ENCODE data around the gene SDC3.

SDC3 gene

DNA sequence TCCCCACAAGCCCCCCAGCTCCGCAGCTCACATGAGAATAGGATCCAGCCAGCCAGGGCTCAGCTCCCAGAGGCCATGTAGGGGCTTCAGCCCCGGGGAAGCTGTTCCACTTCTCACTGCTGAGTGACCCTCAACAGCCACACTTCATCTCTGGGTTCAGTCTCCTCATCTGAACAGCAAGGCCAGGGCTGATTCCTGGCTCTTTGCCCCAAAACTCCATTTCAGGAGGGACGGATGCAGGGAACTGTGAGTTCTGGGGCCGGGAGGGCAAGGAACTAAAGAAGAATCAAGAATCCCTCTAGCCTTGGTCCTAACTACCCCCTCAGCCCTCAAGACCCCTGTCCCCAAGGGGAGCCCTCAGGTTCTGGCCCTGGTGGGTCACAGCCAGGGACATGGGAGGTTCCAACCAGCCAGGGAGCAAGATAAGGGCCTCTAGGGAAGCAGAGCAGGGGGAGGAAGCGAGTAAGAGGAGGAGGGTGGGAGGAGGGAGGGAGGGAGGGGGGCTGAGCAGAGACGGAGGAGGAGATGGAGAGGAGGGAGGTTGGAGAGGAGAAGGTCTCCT lies 13.1 kb downstream of the SDC3 start:
- Histone ChIP-seq H3K27ac (ENCODE audit: low read length) (no peak overlapping the region), H3K4me3 (ENCODE audit: low read depth in 1 of 2, low read length in 2 of 2) (no peak overlapping the region), H3K4me1 (ENCODE audit: insufficient read depth, low read length) (no peaks in the 10 kb centered on the region), H3K9me3 (ENCODE audit: insufficient read depth, low read length, severe bottlenecking) (no peaks in the 10 kb centered on the region), H3K79me2 (ENCODE audit: insufficient read depth, low read length) (no peaks in the 10 kb centered on the region), H3K36me3 (ENCODE audit: insufficient read depth, low read length) (no peaks in the 10 kb centered on the region), H2AFZ (ENCODE audit: low read depth, low read length) (no peak overlapping the region), H3K27me3 (ENCODE audit: insufficient read depth, low read length, poor library complexity) (peaks cover 10% of the 10 kb centered on the region), H3K4me2 (ENCODE audit: insufficient read depth, low read length) (no peak overlapping the region), H4K20me1 (ENCODE audit: insufficient read depth, low read length) (0 out of 2 replicates have a peak, but pooled peaks cover 3% of the 10 kb centered on the region), H3K9ac (ENCODE audit: low read depth, low read length) (no peak overlapping the region)
- ATAC-seq (ENCODE audit: insufficient read depth, low read depth) (no peak), DNase-seq (no peak)
- TF ChIP-seq EZH2 (IDR thresholded peaks at IDR 0.05; ENCODE audit: borderline replicate concordance, low read depth, low read length, severe bottlenecking) = no peak
- TF ChIP-seq CTCF (IDR thresholded peaks at IDR 0.05; ENCODE audit: borderline replicate concordance, extremely low read depth, low read length, poor library complexity, severe bottlenecking) = no peak

- no peaks in the 10 kb centered on the region for H3K36me3 ChIP-seq (ENCODE audit: insufficient read depth, low read length)
- no peaks in the 10 kb centered on the region for H3K4me1 ChIP-seq (ENCODE audit: insufficient read depth, low read length)
- H3K9ac ChIP-seq (ENCODE audit: low read depth, low read length) = no peak overlapping the region
- H3K79me2 ChIP-seq (ENCODE audit: insufficient read depth, low read length) = no peaks in the 10 kb centered on the region
- ATAC-seq (ENCODE audit: insufficient read depth, low read depth) = no peak
- H3K9me3 ChIP-seq (ENCODE audit: insufficient read depth, low read length, severe bottlenecking) = no peaks in the 10 kb centered on the region
- H3K4me2 ChIP-seq (ENCODE audit: insufficient read depth, low read length) = no peak overlapping the region
- TF ChIP-seq EZH2 (IDR thresholded peaks at IDR 0.05; ENCODE audit: borderline replicate concordance, low read depth, low read length, severe bottlenecking) (no peak), CTCF (IDR thresholded peaks at IDR 0.05; ENCODE audit: borderline replicate concordance, extremely low read depth, low read length, poor library complexity, severe bottlenecking) (no peak)
- no peak for DNase-seq
- 0 out of 2 replicates have a peak, but pooled peaks cover 3% of the 10 kb centered on the region for H4K20me1 ChIP-seq (ENCODE audit: insufficient read depth, low read length)
- H2AFZ ChIP-seq (ENCODE audit: low read depth, low read length) = no peak overlapping the region
- H3K27me3 ChIP-seq (ENCODE audit: insufficient read depth, low read length, poor library complexity) = peaks cover 10% of the 10 kb centered on the region
- no peak overlapping the region for H3K4me3 ChIP-seq (ENCODE audit: low read depth in 1 of 2, low read length in 2 of 2)
- H3K27ac ChIP-seq (ENCODE audit: low read length) = no peak overlapping the region
Measured at GRCh38 chr1:30894508-30894973, 14.0 kb downstream of the SDC3 start.

GRCh38 chr1:30893776-30894507 lies 14.6 kb downstream of the SDC3 start:
- Histone ChIP-seq H3K4me2 (ENCODE audit: insufficient read depth, low read length) (no peak overlapping the region), H3K4me3 (ENCODE audit: low read depth in 1 of 2, low read length in 2 of 2) (no peak overlapping the region), H3K9ac (ENCODE audit: low read depth, low read length) (no peak overlapping the region), H2AFZ (ENCODE audit: low read depth, low read length) (no peak overlapping the region), H3K27ac (ENCODE audit: low read length) (no peak overlapping the region), H3K9me3 (ENCODE audit: insufficient read depth, low read length, severe bottlenecking) (no peaks in the 10 kb centered on the region), H3K79me2 (ENCODE audit: insufficient read depth, low read length) (no peaks in the 10 kb centered on the region), H3K4me1 (ENCODE audit: insufficient read depth, low read length) (no peaks in the 10 kb centered on the region), H3K36me3 (ENCODE audit: insufficient read depth, low read length) (no peaks in the 10 kb centered on the region), H4K20me1 (ENCODE audit: insufficient read depth, low read length) (0 out of 2 replicates have a peak, but pooled peaks cover 3% of the 10 kb centered on the region), H3K27me3 (ENCODE audit: insufficient read depth, low read length, poor library complexity) (peaks cover 10% of the 10 kb centered on the region)
- DNase-seq = no peak
- ATAC-seq (ENCODE audit: insufficient read depth, low read depth) = no peak
- no peak for TF ChIP-seq CTCF (IDR thresholded peaks at IDR 0.05; ENCODE audit: borderline replicate concordance, extremely low read depth, low read length, poor library complexity, severe bottlenecking)
- no peak for TF ChIP-seq EZH2 (IDR thresholded peaks at IDR 0.05; ENCODE audit: borderline replicate concordance, low read depth, low read length, severe bottlenecking)
